Upper lobe of right lung (tissue), 1 donor: Measurements from ENCODE around the gene INHBE. TPM values are rescaled to one million over a fixed set of nuclear protein-coding genes. Genes with fewer than 3 reads are reported as not detected.

Experiments used
- ATAC-seq: fragments of 200-7000 bp; cut with Tn5 transposase; one replicate; pipeline ENCODE4 v1.9.1; 2020; ENCODE audit warnings: mild to moderate bottlenecking, moderate library complexity
- DNase-seq: peaks from one replicate; pipeline ENCODE4 v3.0.0-alpha.2; 2020
- H3K27ac ChIP-seq: fragments of 200-600 bp; one replicate; pipeline ENCODE4 v1.8.0; 2022
- H3K27me3 ChIP-seq: fragments of 200-600 bp; one replicate; pipeline ENCODE4 v1.8.0; 2022; ENCODE audit warnings: mild to moderate bottlenecking
- H3K36me3 ChIP-seq: fragments of 200-600 bp; one replicate; pipeline ENCODE4 v1.8.0; 2022
- H3K4me1 ChIP-seq: fragments of 200-600 bp; one replicate; pipeline ENCODE4 v1.8.0; 2022
- H3K4me3 ChIP-seq: fragments of 200-600 bp; one replicate; pipeline ENCODE4 v1.8.0; 2022; ENCODE audit warnings: mild to moderate bottlenecking
- H3K9me3 ChIP-seq: fragments of 200-600 bp; one replicate; pipeline ENCODE4 v1.8.0; 2022
- intact Hi-C: fragments of 100-400 bp; cut with DNase I; formaldehyde crosslinking; loops from one replicate; pipeline ENCODE4 v1.11.0; 2022
- total RNA-seq: library from RNA; stranded (reverse); fragmentation: NEBNext Ultra II Directional; extraction: Animal tissue kit (Norgen Biotek cat#: 25700); gene quantifications from one replicate; pipeline ENCODE4 v1.2.1, GENCODE V29; 2021
- TF ChIP-seq, protein P1 (sequence below): fragments of 200-600 bp; IDR thresholded peaks from one replicate; pipeline ENCODE4 v1.8.0; 2022; ENCODE audit warnings: antibody characterized with exemption
- donor health status: DM: no; HTN: yes; CAD: no; lungs with severe emphysema.

INHBE gene
- total RNA-seq, 1 donor from 2014 or later, result not detected

DNA sequence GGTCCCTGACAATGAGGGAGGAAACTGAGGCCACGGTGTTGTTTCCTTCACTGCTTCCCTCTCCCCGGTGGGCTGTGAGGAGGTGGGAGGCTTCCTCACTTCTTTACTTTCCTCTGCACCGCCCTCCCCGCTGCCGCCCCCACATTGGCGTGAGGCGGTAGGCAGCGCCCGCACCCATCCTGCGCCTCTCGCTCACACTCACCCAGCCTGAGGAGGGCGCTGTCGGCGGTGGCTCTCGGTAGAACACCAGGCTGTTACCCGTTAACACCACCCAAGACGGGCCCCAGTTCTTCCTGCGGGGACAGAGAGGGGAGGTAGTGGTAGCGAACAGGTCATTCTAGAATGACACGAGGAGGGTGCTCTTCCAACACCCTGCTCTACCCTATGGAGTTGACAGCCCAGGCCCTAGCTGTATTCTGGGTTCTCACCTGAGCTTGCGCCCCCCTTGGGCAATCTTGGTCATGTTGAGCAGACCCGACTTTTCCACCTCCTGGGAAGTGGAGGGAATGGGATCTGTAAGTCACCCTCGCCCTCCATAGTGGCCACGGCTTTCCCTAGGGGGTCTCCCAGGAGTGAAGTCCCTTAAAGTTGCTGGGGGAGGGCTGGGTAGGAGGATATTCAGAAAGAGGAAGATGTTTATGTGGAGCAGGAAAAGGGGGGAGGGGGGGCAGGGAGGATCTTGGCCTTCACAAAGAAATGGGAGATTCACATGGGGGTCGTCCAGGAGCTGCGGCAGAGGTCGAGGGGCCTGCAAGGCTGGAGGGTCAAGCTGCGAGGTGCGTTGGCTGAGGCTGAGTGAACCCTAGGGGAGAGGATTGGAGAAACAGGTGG lies 21.3 kb downstream of the INHBE start:
- peak overlapping the region; percentile 46 for H3K4me3 ChIP-seq
- intact Hi-C loops, result no loop called here

DNA sequence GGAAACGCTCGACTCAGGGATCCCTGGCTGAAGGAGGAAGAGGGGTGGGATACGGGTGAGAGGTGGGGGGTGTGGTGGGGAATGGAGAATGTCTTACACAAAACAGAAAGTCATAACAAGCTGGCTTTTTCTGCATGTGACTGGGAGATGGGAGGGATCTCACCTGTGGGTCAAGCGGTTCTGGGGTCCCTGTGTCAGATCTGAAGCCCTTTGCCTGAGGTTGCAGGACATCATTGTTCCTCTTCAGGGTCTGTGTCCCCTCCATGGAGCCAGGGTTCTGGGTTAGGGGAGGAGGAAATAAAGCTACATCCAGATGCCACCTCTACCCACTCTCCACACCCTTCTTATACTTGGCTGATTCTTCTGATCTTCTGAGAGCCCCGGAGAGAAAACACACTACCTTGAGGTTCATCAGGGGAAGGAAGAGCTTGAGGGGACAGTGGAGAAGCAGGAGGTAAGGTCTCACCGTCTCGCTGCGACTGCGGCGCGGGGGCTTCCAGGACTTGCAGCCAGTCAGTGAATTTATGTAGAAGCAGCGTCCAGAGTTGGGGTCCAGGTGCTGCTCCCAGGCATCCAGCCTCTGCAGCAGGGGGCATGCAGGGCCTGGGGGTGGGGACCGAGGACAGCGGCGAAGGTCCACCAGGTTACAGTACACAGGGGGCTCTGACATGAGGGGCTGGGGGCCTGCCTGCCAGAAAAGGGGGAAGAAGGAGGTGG lies 22.0 kb downstream of the INHBE start:
- Histone ChIP-seq H3K27me3 (peaks cover 33% of the 10 kb centered on the region), H3K4me1 (peaks cover 26% of the 10 kb centered on the region), H3K4me3 (peak overlapping the region; percentile 46), H3K9me3 (no peaks in the 10 kb centered on the region), H3K27ac (peak overlapping the region; percentile 77), H3K36me3 (peaks cover 4% of the 10 kb centered on the region)
- DNase-seq (no peak), ATAC-seq (no peak)
- TF ChIP-seq, protein P1, sequence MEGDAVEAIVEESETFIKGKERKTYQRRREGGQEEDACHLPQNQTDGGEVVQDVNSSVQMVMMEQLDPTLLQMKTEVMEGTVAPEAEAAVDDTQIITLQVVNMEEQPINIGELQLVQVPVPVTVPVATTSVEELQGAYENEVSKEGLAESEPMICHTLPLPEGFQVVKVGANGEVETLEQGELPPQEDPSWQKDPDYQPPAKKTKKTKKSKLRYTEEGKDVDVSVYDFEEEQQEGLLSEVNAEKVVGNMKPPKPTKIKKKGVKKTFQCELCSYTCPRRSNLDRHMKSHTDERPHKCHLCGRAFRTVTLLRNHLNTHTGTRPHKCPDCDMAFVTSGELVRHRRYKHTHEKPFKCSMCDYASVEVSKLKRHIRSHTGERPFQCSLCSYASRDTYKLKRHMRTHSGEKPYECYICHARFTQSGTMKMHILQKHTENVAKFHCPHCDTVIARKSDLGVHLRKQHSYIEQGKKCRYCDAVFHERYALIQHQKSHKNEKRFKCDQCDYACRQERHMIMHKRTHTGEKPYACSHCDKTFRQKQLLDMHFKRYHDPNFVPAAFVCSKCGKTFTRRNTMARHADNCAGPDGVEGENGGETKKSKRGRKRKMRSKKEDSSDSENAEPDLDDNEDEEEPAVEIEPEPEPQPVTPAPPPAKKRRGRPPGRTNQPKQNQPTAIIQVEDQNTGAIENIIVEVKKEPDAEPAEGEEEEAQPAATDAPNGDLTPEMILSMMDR, result no peak
- intact Hi-C loops, result no loop called here

More for the DNA sequence above, 21.3 kb downstream of the INHBE start:
- H3K36me3 ChIP-seq, result peaks cover 4% of the 10 kb centered on the region
- peak overlapping the region; percentile 60 for H3K27ac ChIP-seq
- peaks cover 26% of the 10 kb centered on the region for H3K4me1 ChIP-seq
- TF ChIP-seq, protein P1, result peak; percentile 36
- H3K9me3 ChIP-seq, result no peaks in the 10 kb centered on the region
- ATAC-seq, result peak; percentile 65
- DNase-seq, result peak; percentile 78
- peaks cover 41% of the 10 kb centered on the region for H3K27me3 ChIP-seq

DNA sequence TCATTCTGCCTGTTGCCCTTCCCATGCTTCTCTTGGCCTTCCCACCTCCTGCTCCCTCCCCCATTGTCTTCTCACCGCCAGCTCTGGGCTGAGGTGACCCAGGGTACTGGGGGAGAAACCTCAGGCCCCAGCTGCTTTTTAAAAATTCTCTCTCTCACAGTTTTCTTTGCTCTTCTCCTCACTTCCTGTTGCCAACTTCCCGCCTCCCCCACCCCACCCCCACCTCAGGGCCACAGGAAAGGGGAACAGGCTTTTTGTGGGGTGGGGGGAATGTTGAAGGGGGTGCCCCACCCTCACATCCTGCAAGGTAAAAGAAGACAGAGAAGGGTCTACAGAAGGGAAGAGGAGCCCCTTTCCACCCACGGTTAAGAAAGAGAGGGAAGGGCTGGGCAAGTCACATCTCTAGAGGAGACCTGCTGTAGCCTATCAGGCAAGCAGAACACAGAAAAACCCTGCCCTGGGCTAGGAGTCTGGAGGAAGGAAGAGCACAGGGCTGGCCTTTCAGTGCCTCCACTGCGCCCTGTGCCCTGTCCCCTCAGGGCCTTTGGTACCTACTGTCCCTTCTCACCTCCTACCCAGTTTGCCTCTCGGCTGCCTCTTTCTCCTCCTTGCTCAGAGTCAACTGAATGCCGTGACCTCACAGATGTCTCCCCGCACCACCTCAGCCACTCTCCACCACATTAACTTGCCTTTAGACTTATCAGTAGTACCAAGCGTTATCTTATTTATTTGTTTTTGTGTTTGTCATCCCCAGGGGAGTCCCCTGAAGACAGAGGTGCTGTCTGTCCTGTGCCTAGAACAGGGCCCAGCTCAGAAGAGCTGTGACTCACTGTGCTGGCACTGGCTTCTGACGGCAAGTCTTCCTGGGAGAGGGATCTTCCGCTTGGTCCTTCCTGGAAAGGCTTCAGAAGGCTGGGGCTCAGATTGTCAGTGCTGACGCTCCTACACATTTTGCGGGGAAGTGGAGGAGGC lies 22.9 kb downstream of the INHBE start:
- peaks cover 26% of the 10 kb centered on the region for H3K4me1 ChIP-seq
- H3K4me3 ChIP-seq, result peak overlapping the region; percentile 46
- peaks cover 31% of the 10 kb centered on the region for H3K27me3 ChIP-seq
- peak; percentile 53 for ATAC-seq
- H3K9me3 ChIP-seq, result no peaks in the 10 kb centered on the region
- TF ChIP-seq, protein P1, result no peak
- DNase-seq, result no peak
- H3K27ac ChIP-seq, result peak overlapping the region; percentile 77
- H3K36me3 ChIP-seq, result peaks cover 4% of the 10 kb centered on the region
- intact Hi-C loops, result no loop called here

DNA sequence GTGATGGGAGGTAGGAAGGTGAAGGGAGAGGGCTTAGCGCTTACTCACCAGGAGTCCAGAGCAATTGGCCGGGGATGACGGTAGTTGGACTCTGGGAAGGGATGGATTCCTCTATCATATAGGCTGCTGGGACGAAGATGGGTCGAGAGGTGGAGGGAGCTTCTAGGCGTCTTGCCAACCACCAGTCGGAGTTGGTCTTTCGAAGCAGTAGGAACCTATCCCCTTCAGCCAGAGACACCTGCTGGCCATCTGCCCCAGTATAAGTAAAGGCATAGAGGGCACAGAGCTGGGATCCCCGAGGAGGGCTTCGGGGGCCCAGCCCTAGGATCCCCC lies 23.9 kb downstream of the INHBE start:
- TF ChIP-seq, protein P1, result no peak
- ATAC-seq, result no peak
- Histone ChIP-seq H3K27me3 (peaks cover 25% of the 10 kb centered on the region), H3K4me3 (peak overlapping the region; percentile 46), H3K4me1 (peaks cover 26% of the 10 kb centered on the region), H3K9me3 (no peaks in the 10 kb centered on the region), H3K27ac (peak overlapping the region; percentile 77), H3K36me3 (peaks cover 4% of the 10 kb centered on the region)
- no peak for DNase-seq
- intact Hi-C loops, result no loop called here

DNA sequence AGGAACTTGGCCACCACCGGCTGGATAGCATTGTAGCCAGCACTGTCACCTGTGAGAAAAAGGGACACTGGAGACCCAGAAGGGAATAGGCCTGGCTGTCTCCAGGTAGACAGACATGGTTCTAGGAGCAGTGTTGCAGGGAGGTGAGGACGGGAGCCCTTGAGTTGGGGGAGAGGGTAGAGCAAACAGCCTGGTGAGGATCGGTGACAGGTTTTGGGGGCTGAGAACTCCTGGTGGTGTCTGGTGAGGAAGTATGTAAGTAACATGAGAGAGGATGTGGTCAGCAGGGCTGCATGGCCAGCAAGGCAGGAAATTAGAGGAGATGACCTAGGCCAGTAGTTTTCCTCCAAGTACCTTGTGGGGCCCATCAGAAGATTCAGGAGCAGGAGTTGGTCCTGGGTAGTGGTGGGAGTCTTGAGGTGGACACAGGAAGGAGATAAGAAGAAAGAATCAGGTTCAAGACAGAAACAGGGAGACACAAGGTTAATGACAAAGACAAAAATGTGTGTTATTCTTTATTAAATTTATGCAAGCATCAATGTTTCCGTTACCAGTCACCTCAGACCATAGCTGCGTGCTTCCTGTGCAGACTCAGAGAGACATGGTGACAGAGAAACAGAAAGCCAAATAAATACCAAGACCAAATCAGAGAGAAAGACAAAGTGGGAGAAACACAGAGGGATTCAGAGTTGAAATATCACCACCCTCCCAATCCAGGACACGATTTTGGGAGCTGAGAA lies 24.4 kb downstream of the INHBE start, which contains the start of gene ARHGAP9:
Gene ARHGAP9, minus strand, starts transcription at position 491 of the 740 bp plus-strand sequence. Its CDS starts 460 bp downstream, at position 31.
- H3K36me3 ChIP-seq, result peaks cover under 1% of the 10 kb centered on the region
- ATAC-seq (peak; percentile 13), DNase-seq (no peak)
- peaks cover 22% of the 10 kb centered on the region for H3K4me1 ChIP-seq
- peaks cover 19% of the 10 kb centered on the region for H3K27me3 ChIP-seq
- H3K4me3 ChIP-seq, result peak within 1 kb of the TSS; percentile 46
- no peaks in the 10 kb centered on the region for H3K9me3 ChIP-seq
- intact Hi-C loops, result no loop called here
- peak within 1 kb of the TSS; percentile 77 for H3K27ac ChIP-seq
- TF ChIP-seq, protein P1, result no peak
